ENCODE results near the gene MAPKAPK2. TPM values are rescaled to one million over a fixed set of nuclear protein-coding genes. Genes with fewer than 3 reads are reported as not detected.

Gene MAPKAPK2
- total and polyA plus RNA-seq, 2 donors (not counting 1 experiment from before 2014, with no cell fraction given), result 60.3 to 85.8 TPM

- H3K4me1 Mint-ChIP-seq, result peaks cover 36% of the 10 kb centered on the region
Measured at GRCh38 chr1:206729050-206729449, 44.3 kb downstream of the MAPKAPK2 start.

DNA sequence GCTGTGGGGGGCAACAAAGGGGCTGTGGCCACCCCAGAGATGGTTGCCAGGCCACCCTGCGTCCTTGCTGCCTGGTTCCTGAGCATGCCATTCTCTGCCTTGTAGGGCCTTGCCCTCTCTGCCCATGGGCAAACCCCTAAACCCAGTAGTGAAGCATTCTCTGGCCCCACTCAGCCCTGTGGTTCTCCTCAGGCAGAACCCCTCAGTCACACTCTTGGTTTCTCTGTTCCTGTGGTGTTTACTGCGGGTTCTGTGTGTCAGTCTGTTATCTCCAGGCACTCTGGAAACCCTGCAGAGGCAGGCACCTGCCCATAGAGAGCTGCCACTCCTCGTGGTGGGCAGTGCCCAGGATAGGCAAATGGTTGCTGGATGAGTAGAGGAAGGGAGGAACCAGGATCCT, 44.8 kb downstream of the MAPKAPK2 start:
- DNase-seq (no peak), ATAC-seq (ENCODE audit: low read depth) (no peak)
- Mint-ChIP-seq H3K9me3 (ENCODE audit: insufficient read depth) (no peaks in the 10 kb centered on the region), H3K27me3 (no peaks in the 10 kb centered on the region), H3K4me3 (no peak overlapping the region), H3K4me1 (peaks cover 37% of the 10 kb centered on the region), H3K27ac (no peak overlapping the region)
- TF ChIP-seq EZH2 (IDR thresholded peaks at IDR 0.05; ENCODE audit: borderline replicate concordance, insufficient read depth, low read depth, low read length, poor library complexity, severe bottlenecking), result no peak
- TF ChIP-seq, protein P1, sequence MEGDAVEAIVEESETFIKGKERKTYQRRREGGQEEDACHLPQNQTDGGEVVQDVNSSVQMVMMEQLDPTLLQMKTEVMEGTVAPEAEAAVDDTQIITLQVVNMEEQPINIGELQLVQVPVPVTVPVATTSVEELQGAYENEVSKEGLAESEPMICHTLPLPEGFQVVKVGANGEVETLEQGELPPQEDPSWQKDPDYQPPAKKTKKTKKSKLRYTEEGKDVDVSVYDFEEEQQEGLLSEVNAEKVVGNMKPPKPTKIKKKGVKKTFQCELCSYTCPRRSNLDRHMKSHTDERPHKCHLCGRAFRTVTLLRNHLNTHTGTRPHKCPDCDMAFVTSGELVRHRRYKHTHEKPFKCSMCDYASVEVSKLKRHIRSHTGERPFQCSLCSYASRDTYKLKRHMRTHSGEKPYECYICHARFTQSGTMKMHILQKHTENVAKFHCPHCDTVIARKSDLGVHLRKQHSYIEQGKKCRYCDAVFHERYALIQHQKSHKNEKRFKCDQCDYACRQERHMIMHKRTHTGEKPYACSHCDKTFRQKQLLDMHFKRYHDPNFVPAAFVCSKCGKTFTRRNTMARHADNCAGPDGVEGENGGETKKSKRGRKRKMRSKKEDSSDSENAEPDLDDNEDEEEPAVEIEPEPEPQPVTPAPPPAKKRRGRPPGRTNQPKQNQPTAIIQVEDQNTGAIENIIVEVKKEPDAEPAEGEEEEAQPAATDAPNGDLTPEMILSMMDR (IDR thresholded peaks at IDR 0.05), result no peak
- Histone ChIP-seq H3K36me3 (replicated peaks in 1 of 2; ENCODE audit: control extremely low read depth in 1 of 2, control insufficient read depth in 1 of 2, extremely low read depth in 1 of 2, insufficient read depth in 2 of 2, low read length in 1 of 2) (peaks cover 2 to 46% of the 10 kb centered on the region in 2 experiments), H3K27ac (ENCODE audit: low read length in 2 of 2) (no peak overlapping the region), H3K4me2 (replicated peaks; ENCODE audit: low read depth, low read length, poor library complexity, severe bottlenecking) (no peak overlapping the region), H3K9me3 (ENCODE audit: control extremely low read depth in 1 of 3, control insufficient read depth in 2 of 3, insufficient read depth in 1 of 3, low read length in 2 of 3) (no peaks in the 10 kb centered on the region), H3K4me1 (ENCODE audit: control insufficient read depth in 2 of 2, insufficient read depth in 2 of 2, low read length in 2 of 2) (peaks cover 25 to 35% of the 10 kb centered on the region in 2 donors), H2AFZ (ENCODE audit: insufficient read depth, low read depth, low read length, poor library complexity, severe bottlenecking) (no peak overlapping the region), H3K4me3 (ENCODE audit: control extremely low read depth in 1 of 5, extremely low read depth in 1 of 5, insufficient read depth in 1 of 5, low read depth in 2 of 5, low read length in 4 of 5) (no peak overlapping the region), H4K20me1 (ENCODE audit: control insufficient read depth, insufficient read depth, low read length, poor library complexity, severe bottlenecking) (peaks cover 52% of the 10 kb centered on the region), H3K79me2 (ENCODE audit: control insufficient read depth, insufficient read depth, low read length) (peaks cover 39% of the 10 kb centered on the region), H3K9ac (ENCODE audit: low read length) (no peak overlapping the region), H3K27me3 (replicated peaks in 1 of 4; ENCODE audit: control extremely low read depth in 1 of 4, control insufficient read depth in 3 of 4, insufficient read depth in 4 of 4, low read length in 3 of 4) (no peaks in the 10 kb centered on the region)
- intact Hi-C loops (cut with micrococcal nuclease), result no loop called here
- 82% methylated on average over 3 of the region's 3 CpGs for WGBS (ENCODE audit: insufficient coverage)
- POLR2A ChIA-PET, result no interaction called here
- CTCF ChIA-PET, result interaction anchor here (0.7 to 13.1 kb wide), 9 partner anchors 42 to 252 kb away, joined by 3 to 145 read pairs (median 5); partner anchors contain the start of gene FCMR

More at GRCh38 chr1:206729050-206729449, 44.3 kb downstream of the MAPKAPK2 start:
- Histone ChIP-seq H3K4me3 (ENCODE audit: control extremely low read depth in 1 of 5, extremely low read depth in 1 of 5, insufficient read depth in 1 of 5, low read depth in 2 of 5, low read length in 4 of 5) (no peak overlapping the region), H3K9ac (ENCODE audit: low read length) (no peak overlapping the region), H3K4me1 (ENCODE audit: control insufficient read depth in 2 of 2, insufficient read depth in 2 of 2, low read length in 2 of 2) (peaks cover 25 to 32% of the 10 kb centered on the region in 2 donors), H3K36me3 (replicated peaks in 1 of 2; ENCODE audit: control extremely low read depth in 1 of 2, control insufficient read depth in 1 of 2, extremely low read depth in 1 of 2, insufficient read depth in 2 of 2, low read length in 1 of 2) (peaks cover 2 to 46% of the 10 kb centered on the region in 2 experiments), H3K4me2 (replicated peaks; ENCODE audit: low read depth, low read length, poor library complexity, severe bottlenecking) (no peak overlapping the region), H3K27me3 (replicated peaks in 1 of 4; ENCODE audit: control extremely low read depth in 1 of 4, control insufficient read depth in 3 of 4, insufficient read depth in 4 of 4, low read length in 3 of 4) (no peaks in the 10 kb centered on the region), H3K79me2 (ENCODE audit: control insufficient read depth, insufficient read depth, low read length) (peaks cover 39% of the 10 kb centered on the region), H3K27ac (ENCODE audit: low read length in 2 of 2) (no peak overlapping the region), H2AFZ (ENCODE audit: insufficient read depth, low read depth, low read length, poor library complexity, severe bottlenecking) (no peak overlapping the region), H4K20me1 (ENCODE audit: control insufficient read depth, insufficient read depth, low read length, poor library complexity, severe bottlenecking) (peaks cover 53% of the 10 kb centered on the region), H3K9me3 (ENCODE audit: control extremely low read depth in 1 of 3, control insufficient read depth in 2 of 3, insufficient read depth in 1 of 3, low read length in 2 of 3) (no peaks in the 10 kb centered on the region)
- intact Hi-C loops (cut with micrococcal nuclease), result no loop called here
- WGBS (ENCODE audit: insufficient coverage), result 97% methylated on average over 5 of the region's 6 CpGs
- no peak for TF ChIP-seq EZH2 (IDR thresholded peaks at IDR 0.05; ENCODE audit: borderline replicate concordance, insufficient read depth, low read depth, low read length, poor library complexity, severe bottlenecking)
- TF ChIP-seq, protein P1 (IDR thresholded peaks at IDR 0.05), result no peak
- ChIA-PET CTCF (interaction anchor here (5.4 to 13.1 kb wide), 4 partner anchors 67 to 252 kb away, joined by 51 to 145 read pairs (median 87); no protein-coding TSS in a partner anchor), POLR2A (no interaction called here)
- H3K4me3 Mint-ChIP-seq, result no peak overlapping the region
- no peaks in the 10 kb centered on the region for H3K9me3 Mint-ChIP-seq (ENCODE audit: insufficient read depth)
- ATAC-seq (ENCODE audit: low read depth) (no peak), DNase-seq (no peak)
- H3K27ac Mint-ChIP-seq, result no peak overlapping the region
- no peaks in the 10 kb centered on the region for H3K27me3 Mint-ChIP-seq
